Measurements from ENCODE around the gene ZNF205. TPM values are rescaled to one million over a fixed set of nuclear protein-coding genes. Genes with fewer than 3 reads are reported as not detected.

The ZNF205 gene
- total RNA-seq, 1 experiment from 2014 or later = 17.0 TPM

- CTCF ChIA-PET = interaction anchor here (1.0 to 1.4 kb wide), 3 partner anchors 12 to 17 kb away, joined by 3 read pairs; partner anchors contain the start of gene ZNF213
- no peaks in the 10 kb centered on the region for H3K9me3 ChIP-seq (ENCODE audit: control insufficient read depth in 1 of 2, insufficient read depth in 1 of 2, low read depth in 1 of 2, low read length in 2 of 2)
- H2AFZ ChIP-seq (ENCODE audit: low read depth, low read length, poor library complexity, severe bottlenecking) = no peak overlapping the region
- TF ChIP-seq ZFX (IDR thresholded peaks at IDR 0.05) (no peak), MAX (IDR thresholded peaks at IDR 0.05) (no peak), EZH2 (IDR thresholded peaks at IDR 0.05) (no peak), ELF1 (IDR thresholded peaks at IDR 0.05; ENCODE audit: borderline replicate concordance, low read depth) (no peak), JUND (IDR thresholded peaks at IDR 0.05) (no peak), SP1 (IDR thresholded peaks at IDR 0.05; ENCODE audit: low read depth) (no peak), POLR2A (IDR thresholded peaks at IDR 0.05; ENCODE audit: borderline replicate concordance, extremely low read depth, insufficient read depth, insufficient read length) (no peak), CTCF (IDR thresholded peaks at IDR 0.05 in 2 of 3, conservative IDR thresholded peaks at IDR 0.05 in 1 of 3; ENCODE audit: borderline replicate concordance in 1 of 3, insufficient read depth in 1 of 3, low read depth in 2 of 3, low read length in 2 of 3) (no peak), ZNF274 (IDR thresholded peaks at IDR 0.05; ENCODE audit: low read depth, low read length) (no peak), CBX3 (IDR thresholded peaks at IDR 0.05; ENCODE audit: low read depth) (no peak), TCF7L2 (IDR thresholded peaks at IDR 0.05; ENCODE audit: borderline replicate concordance, extremely low read depth, insufficient read depth, insufficient read length) (no peak)
- TF ChIP-seq, protein P1, sequence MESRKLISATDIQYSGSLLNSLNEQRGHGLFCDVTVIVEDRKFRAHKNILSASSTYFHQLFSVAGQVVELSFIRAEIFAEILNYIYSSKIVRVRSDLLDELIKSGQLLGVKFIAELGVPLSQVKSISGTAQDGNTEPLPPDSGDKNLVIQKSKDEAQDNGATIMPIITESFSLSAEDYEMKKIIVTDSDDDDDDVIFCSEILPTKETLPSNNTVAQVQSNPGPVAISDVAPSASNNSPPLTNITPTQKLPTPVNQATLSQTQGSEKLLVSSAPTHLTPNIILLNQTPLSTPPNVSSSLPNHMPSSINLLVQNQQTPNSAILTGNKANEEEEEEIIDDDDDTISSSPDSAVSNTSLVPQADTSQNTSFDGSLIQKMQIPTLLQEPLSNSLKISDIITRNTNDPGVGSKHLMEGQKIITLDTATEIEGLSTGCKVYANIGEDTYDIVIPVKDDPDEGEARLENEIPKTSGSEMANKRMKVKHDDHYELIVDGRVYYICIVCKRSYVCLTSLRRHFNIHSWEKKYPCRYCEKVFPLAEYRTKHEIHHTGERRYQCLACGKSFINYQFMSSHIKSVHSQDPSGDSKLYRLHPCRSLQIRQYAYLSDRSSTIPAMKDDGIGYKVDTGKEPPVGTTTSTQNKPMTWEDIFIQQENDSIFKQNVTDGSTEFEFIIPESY (IDR thresholded peaks at IDR 0.05; ENCODE audit: extremely low read depth, insufficient replicate concordance, low read length) = no peak
- RAD21 ChIA-PET (ENCODE audit: low non-redundant PET in 1 of 2, low total read pairs in 2 of 2, uncharacterized antibody in 2 of 2, unreplicated experiment in 2 of 2) = no interaction called here
- POLR2A ChIA-PET = interaction anchor here (0.7 to 1.6 kb wide), 3 partner anchors 12 to 25 kb away, joined by 3 to 4 read pairs (median 4); partner anchors contain the start of gene ZNF213
- H3K36me3 ChIP-seq (ENCODE audit: control insufficient read depth in 1 of 2, insufficient read depth in 2 of 2, low read length in 2 of 2) = no peaks in the 10 kb centered on the region
- ATAC-seq (no peak), DNase-seq (ENCODE audit: low read depth, low spot score) (no peak)
- intact Hi-C loops (cut with micrococcal nuclease) = no loop called here
- no peak overlapping the region for H3K4me3 ChIP-seq (replicated peaks in 1 of 2; ENCODE audit: low read depth in 1 of 2, low read length in 2 of 2)
- no peak overlapping the region for H3K27ac ChIP-seq (ENCODE audit: low read depth, low read length)
- H3K9me2 ChIP-seq (ENCODE audit: insufficient read depth) = no peaks in the 10 kb centered on the region
- H3K4me2 ChIP-seq (ENCODE audit: low read length) = no peak overlapping the region
- no peaks in the 10 kb centered on the region for H4K20me1 ChIP-seq (ENCODE audit: insufficient read depth)
- H3K4me1 ChIP-seq (ENCODE audit: control insufficient read depth in 1 of 2, insufficient read depth in 2 of 2, low read length in 2 of 2) = peaks cover 8 to 32% of the 10 kb centered on the region in 2 experiments
- no peaks in the 10 kb centered on the region for H3K27me3 ChIP-seq (ENCODE audit: insufficient read depth, low read length)
- BruUV-seq (replicated peaks) = no TSS peak
- H3K9ac ChIP-seq (ENCODE audit: low read length) = no peak overlapping the region
- H3K79me2 ChIP-seq (ENCODE audit: insufficient read depth, low read length) = no peaks in the 10 kb centered on the region
Measured at GRCh38 chr16:3147046-3147756, 34.8 kb downstream of the ZNF205 start.
